ENCODE results near the gene NHEJ1. TPM values are rescaled to one million over a fixed set of nuclear protein-coding genes. Genes with fewer than 3 reads are reported as not detected.
A peak's percentile ranks its signal among the peaks of the same experiment; 100 is the strongest.

NHEJ1 gene
- total and polyA plus RNA-seq, 2 experiments from 2014 or later = 8.4 to 9.4 TPM

- H3K27ac ChIP-seq = peak overlapping the region; percentile 27
- TF ChIP-seq, protein P1, sequence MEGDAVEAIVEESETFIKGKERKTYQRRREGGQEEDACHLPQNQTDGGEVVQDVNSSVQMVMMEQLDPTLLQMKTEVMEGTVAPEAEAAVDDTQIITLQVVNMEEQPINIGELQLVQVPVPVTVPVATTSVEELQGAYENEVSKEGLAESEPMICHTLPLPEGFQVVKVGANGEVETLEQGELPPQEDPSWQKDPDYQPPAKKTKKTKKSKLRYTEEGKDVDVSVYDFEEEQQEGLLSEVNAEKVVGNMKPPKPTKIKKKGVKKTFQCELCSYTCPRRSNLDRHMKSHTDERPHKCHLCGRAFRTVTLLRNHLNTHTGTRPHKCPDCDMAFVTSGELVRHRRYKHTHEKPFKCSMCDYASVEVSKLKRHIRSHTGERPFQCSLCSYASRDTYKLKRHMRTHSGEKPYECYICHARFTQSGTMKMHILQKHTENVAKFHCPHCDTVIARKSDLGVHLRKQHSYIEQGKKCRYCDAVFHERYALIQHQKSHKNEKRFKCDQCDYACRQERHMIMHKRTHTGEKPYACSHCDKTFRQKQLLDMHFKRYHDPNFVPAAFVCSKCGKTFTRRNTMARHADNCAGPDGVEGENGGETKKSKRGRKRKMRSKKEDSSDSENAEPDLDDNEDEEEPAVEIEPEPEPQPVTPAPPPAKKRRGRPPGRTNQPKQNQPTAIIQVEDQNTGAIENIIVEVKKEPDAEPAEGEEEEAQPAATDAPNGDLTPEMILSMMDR (IDR thresholded peaks at IDR 0.05; ENCODE audit: low read depth, low read length) = peak; percentile 83
These were observed 10.6 kb upstream of the NHEJ1 start for GRCh38 chr2:219171231-219171651.

GRCh38 chr2:219169930-219170654 lies 9.5 kb upstream of the NHEJ1 start, which contains the start of gene SLC23A3:
TSS of gene SLC23A3 (minus strand) at chr2:219170029. CDS start at chr2:219169984, 45 bp downstream.
- H3K36me3 ChIP-seq = peaks cover 9% of the 10 kb centered on the region
- TF ChIP-seq, protein P1 (IDR thresholded peaks at IDR 0.05; ENCODE audit: low read depth, low read length) = no peak
- no peaks in the 10 kb centered on the region for H3K27me3 ChIP-seq
- no peak within 1 kb of the TSS for H3K27ac ChIP-seq
- no peak for DNase-seq (ENCODE audit: low read depth in 1 of 2, low spot score in 1 of 2)
- no peak within 1 kb of the TSS for H3K4me3 ChIP-seq
- no peaks in the 10 kb centered on the region for H3K4me1 ChIP-seq (ENCODE audit: low read depth)
- H3K9me3 ChIP-seq (ENCODE audit: low read depth) = no peaks in the 10 kb centered on the region

More at GRCh38 chr2:219171231-219171651, 10.6 kb upstream of the NHEJ1 start:
- no peaks in the 10 kb centered on the region for H3K27me3 ChIP-seq
- H3K4me1 ChIP-seq (ENCODE audit: low read depth) = no peaks in the 10 kb centered on the region
- no peak overlapping the region for H3K4me3 ChIP-seq
- H3K36me3 ChIP-seq = peaks cover 9% of the 10 kb centered on the region
- H3K9me3 ChIP-seq (ENCODE audit: low read depth) = no peaks in the 10 kb centered on the region
- peak; percentile 55 to 90 for DNase-seq (ENCODE audit: low read depth in 1 of 2, low spot score in 1 of 2)

GRCh38 chr2:219168932-219169331 lies 8.3 kb upstream of the NHEJ1 start:
- TF ChIP-seq, protein P1 (IDR thresholded peaks at IDR 0.05; ENCODE audit: low read depth, low read length) = no peak

DNA sequence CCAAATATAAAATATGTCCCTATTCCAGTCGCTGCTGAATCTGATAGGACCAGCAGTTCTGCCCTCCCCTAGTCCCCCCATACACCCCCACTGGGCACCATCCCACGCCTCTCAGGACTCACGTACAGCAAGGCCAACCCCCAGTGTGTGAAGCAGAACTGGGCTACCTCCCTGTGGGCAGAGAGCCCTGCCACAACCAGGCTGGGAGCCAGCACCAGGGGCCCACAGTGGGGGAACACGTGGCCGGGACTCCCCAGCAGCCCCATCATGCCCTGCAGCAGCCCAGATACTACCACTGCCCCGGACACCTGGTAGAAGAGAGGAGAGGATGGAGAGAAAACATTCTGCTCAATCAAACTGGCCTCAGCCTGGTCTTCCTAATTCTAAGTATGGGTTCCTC lies 7.9 kb upstream of the NHEJ1 start:
- no peaks in the 10 kb centered on the region for H3K9me3 ChIP-seq (ENCODE audit: low read depth)
- H3K4me3 ChIP-seq = no peak overlapping the region
- peaks cover 5% of the 10 kb centered on the region for H3K27me3 ChIP-seq
- H3K36me3 ChIP-seq = peaks cover 3% of the 10 kb centered on the region
- no peak overlapping the region for H3K27ac ChIP-seq
- TF ChIP-seq, protein P1 (IDR thresholded peaks at IDR 0.05; ENCODE audit: low read depth, low read length) = no peak
- DNase-seq (ENCODE audit: low read depth in 1 of 2, low spot score in 1 of 2) = no peak
- H3K4me1 ChIP-seq (ENCODE audit: low read depth) = no peaks in the 10 kb centered on the region

More at GRCh38 chr2:219168932-219169331, 8.3 kb upstream of the NHEJ1 start:
- H3K36me3 ChIP-seq = peaks cover 6% of the 10 kb centered on the region
- H3K4me3 ChIP-seq = no peak overlapping the region
- H3K27ac ChIP-seq = no peak overlapping the region
- no peaks in the 10 kb centered on the region for H3K9me3 ChIP-seq (ENCODE audit: low read depth)
- no peaks in the 10 kb centered on the region for H3K4me1 ChIP-seq (ENCODE audit: low read depth)
- DNase-seq (ENCODE audit: low read depth in 1 of 2, low spot score in 1 of 2) = no peak
- H3K27me3 ChIP-seq = peaks cover 3% of the 10 kb centered on the region

GRCh38 chr2:219167997-219168396 lies 7.4 kb upstream of the NHEJ1 start:
- Histone ChIP-seq H3K4me1 (ENCODE audit: low read depth) (no peaks in the 10 kb centered on the region), H3K27ac (no peak overlapping the region), H3K9me3 (ENCODE audit: low read depth) (no peaks in the 10 kb centered on the region), H3K36me3 (no peaks in the 10 kb centered on the region), H3K27me3 (peaks cover 5% of the 10 kb centered on the region), H3K4me3 (no peak overlapping the region)
- DNase-seq (ENCODE audit: low read depth in 1 of 2, low spot score in 1 of 2) = no peak
- TF ChIP-seq, protein P1 (IDR thresholded peaks at IDR 0.05; ENCODE audit: low read depth, low read length) = no peak
